Measurements from ENCODE around the gene C3AR1.

GRCh38 chr12:8088574-8088973 is 22.4 kb upstream of the C3AR1 start:
- TF ChIP-seq, protein P1, sequence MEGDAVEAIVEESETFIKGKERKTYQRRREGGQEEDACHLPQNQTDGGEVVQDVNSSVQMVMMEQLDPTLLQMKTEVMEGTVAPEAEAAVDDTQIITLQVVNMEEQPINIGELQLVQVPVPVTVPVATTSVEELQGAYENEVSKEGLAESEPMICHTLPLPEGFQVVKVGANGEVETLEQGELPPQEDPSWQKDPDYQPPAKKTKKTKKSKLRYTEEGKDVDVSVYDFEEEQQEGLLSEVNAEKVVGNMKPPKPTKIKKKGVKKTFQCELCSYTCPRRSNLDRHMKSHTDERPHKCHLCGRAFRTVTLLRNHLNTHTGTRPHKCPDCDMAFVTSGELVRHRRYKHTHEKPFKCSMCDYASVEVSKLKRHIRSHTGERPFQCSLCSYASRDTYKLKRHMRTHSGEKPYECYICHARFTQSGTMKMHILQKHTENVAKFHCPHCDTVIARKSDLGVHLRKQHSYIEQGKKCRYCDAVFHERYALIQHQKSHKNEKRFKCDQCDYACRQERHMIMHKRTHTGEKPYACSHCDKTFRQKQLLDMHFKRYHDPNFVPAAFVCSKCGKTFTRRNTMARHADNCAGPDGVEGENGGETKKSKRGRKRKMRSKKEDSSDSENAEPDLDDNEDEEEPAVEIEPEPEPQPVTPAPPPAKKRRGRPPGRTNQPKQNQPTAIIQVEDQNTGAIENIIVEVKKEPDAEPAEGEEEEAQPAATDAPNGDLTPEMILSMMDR (IDR thresholded peaks at IDR 0.05): no peak
- TF ChIP-seq POLR2AphosphoS5 (IDR thresholded peaks at IDR 0.05; ENCODE audit: insufficient read depth in 1 of 2, low read depth in 1 of 2): no peak
- no peak for TF ChIP-seq POLR2A (IDR thresholded peaks at IDR 0.05)

All from vagina (tissue), 2 donors.